GM18526 (cell line): ENCODE measurements around the gene DVL2.

Experiments
- POLR2A ChIP-seq: IDR thresholded peaks from 3 replicates; pipeline ENCODE4 v1.6.1; 2011; ENCODE audit not compliant: insufficient read length; ENCODE audit errors: extremely low read depth

DVL2 gene

GRCh38 chr17:7219229-7219811 is 15.0 kb downstream of the DVL2 start:
- no peak for TF ChIP-seq POLR2A

DNA sequence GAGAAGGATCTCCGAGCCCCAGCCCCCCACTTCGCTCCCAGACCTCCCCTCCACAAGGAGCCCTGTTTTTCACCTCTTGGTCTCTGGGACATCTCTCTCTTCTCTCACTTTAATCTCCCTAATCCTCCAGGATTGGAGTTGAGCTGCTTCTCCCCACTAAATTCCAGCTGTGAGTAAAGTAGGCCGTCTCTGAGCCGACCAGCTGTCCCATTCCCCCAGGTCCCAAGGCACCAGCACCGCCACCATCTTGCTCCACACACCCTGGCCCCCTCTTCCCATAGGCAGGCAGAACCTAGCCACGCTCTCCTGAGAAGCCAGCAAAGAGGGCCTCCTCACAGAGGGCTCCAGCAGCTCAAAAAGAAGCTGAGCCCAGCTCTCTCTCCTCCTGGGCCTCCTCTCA is 15.6 kb downstream of the DVL2 start:
- no peak for TF ChIP-seq POLR2A

DNA sequence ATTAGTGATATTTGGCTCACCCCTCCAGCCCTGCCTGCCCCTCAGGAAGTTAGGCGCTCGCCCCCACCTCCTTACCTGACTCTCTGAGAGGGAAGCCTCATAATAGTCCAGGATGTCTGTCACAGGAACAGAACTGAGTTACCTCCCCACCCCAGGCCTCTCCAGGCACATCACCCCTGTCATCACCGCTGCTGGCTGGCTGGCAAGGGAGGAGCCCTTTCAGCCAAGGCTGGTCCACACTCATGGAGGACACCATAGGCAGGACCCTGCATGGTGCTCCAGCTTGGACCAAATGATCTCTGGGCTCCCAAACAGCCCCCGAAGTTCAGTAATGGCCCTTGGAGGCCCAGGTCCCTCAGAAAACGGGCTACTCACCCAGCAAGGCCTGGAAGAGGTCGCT is 16.2 kb downstream of the DVL2 start:
- TF ChIP-seq POLR2A, result no peak

DNA sequence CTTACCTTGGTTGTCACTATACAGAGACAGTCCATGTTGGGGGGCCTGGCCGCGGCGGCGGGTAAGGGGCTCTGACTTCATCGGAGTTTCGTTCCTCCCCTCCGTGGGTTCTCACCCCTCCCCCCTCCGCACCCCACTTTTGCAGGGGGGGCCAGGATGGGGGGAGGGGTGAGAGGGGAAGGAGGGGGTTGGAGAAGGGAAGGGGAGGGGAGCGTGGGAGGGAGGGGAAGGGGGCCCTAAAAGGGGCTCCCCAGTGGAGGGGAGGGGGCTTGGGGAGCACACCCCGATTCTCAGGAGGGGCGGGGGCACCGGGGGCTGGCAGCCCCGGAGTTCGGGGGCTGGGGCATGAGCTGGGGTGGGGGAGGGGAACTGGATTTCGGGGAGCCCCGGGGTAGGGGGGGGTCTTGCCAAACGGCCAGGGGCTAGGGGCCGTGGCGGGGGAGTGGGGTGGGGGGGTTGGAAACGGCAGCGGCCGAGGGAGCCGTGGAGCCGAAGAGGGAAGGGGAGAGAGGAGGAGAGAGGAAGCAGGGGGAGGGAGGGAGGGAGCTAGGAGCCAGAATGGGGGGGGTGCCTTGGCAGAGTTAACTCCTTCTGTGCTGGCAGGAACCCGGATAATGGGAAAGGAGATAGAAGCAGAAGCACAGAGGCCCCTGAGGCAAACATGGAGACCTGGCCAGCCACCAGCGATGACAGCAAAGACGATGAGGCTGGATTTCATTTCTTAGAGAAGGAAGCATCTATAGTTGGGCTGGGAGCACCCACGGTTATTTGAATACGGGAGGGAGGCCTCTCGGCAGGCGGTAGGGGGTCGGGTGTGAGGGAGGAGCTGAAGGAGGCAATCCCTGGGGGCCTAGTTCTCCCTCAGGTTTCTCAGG is 17.0 kb downstream of the DVL2 start:
- no peak for TF ChIP-seq POLR2A

DNA sequence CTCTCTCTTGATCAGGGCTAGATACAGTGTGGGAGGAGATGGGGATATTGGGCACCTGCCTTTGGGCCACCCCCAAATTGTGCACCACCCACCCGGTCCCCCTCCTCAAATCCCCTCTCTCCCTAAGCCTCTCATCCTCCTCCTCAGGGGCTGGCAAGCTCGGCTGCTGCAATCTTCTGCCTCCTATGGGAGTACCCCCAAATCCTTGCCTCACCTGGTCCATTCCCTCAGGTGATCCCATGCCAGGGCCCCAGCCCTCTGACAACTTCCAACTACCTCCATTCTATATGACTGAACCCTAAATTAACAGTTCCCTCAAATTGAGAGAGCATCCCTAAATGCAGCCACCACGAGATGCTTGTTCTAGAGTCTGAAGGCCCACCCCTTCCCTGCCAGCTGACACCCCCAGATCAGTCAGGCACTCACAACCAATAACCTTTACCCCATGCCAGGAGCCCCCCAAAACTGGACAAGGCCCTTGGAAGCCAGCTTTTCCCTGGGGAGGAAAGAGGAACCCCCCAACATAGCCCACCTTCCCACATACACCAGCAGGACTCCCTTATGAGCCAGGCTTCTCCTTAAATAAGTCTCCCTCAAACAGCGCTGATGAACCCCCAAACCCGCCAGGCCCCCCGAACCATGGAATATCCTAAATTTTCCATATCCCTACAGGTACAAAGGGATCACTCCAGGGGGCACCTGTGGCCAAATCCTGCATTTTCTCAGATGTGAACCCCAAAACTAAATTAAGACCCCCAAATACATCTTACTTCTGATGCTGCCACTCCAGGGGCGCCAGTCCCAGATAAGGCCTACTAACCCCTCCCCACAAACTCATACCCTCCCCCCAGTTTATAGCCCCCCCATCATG is 17.8 kb downstream of the DVL2 start:
- no peak for TF ChIP-seq POLR2A

DNA sequence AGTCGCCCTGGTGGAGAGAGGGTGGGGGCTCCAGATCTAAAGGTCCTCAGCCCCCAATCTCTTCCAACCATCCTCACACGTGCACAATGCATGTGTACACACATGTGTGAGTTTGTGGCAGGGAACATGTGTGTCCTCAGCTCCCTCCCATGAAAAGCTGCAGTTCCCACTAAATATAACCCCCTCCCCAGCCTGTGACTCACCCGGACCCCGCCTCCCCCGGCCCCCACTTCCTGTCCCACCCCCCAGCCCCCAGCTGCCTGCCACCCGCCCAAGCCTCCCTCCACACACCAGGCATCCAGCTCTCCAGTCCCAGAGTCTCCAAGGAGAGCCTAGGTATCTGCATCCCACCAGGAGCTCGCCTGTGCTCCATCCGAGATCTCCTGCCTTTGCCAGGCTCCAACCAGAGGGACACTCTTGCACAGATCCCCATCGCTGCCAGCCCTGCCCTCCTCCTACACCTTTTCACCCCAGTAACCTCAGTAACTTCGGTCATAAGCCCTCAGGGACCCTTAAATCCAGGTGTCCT is 18.6 kb downstream of the DVL2 start:
- no peak for TF ChIP-seq POLR2A

DNA sequence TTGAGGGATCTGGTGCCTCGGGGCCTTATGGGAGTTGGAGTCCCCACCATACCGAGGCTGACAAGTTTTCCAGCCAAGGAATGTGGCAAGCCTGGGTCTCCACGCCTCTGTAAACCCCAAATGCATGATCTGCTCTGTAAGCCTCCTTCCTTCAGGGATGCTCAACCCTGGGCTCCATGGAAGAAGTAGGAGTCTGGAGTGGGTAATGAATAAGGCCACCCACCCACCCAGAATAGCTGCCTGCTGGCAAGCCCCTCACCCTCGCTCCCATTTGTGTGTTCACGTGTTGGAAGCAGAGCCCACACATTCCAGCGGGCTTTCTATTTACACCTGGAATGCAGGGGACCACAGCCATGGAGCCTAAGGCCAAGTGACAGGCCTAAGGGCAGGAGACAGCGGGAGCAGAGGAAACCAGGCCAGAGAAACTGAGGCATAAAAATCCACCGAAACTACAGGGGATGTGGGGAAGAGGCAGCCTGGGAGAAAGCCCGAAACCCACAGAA is 19.1 kb downstream of the DVL2 start:
- no peak for TF ChIP-seq POLR2A

DNA sequence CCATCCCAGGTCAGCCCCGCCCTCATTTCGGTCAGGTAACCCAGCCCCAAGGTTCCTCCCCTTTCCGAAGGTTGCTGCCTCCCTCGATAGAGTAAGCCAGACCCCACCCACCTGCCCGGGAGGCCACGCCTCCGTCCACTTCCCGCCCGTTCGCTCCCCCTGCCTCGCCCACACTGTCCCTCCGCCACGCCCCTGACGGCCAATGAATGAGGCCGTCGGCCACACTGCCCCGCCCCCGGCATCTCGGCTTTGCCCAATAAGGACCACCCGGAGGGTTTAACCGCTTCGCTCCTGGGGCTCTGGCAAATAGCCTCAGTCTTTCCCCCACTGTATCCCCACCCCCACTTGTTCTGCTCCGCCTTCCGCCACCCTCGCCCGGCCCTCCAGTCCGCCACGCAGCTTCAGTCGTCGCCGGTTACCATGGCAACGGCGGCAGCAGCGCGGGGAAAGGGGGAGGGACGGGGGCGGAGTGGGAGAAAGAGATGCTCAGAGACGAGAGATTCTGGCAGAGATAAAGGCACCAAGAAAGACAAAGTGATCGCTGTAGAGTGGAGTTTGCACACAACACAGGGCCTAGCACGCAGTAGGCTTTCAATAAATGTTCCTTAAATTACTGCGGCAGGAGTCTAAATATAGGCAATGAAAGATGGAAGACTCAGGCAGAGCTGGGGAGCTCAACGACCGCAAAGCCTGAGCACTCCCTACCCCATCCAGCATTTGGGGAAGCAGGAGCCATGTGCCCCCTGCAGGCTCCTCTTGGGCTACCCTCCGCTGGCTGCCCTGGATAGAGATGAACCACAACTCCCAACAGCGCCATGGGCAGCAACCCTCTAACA is 19.8 kb downstream of the DVL2 start:
- no peak for TF ChIP-seq POLR2A

DNA sequence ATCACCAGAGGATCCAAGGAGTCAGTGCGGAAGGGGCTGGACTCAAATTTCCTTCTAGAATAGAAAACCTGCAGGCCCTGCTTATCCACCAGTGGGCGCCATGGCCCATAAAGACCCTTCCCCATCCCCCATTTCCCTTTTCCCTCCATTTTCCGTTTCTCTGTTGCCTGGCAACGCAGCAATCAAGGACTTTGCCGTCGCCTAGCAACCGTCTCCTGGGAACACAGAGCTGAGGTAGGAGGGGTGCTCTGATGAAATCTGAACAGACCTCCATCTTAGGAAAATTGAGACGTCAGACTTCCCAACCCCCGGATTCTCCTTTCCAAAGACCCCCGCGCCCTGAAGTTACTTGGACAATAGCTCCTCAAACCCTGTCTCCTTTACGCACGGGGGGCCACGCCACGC is 20.4 kb downstream of the DVL2 start:
- TF ChIP-seq POLR2A, result no peak

GRCh38 chr17:7211491-7212273 is 22.6 kb downstream of the DVL2 start:
- TF ChIP-seq POLR2A, result no peak

DNA sequence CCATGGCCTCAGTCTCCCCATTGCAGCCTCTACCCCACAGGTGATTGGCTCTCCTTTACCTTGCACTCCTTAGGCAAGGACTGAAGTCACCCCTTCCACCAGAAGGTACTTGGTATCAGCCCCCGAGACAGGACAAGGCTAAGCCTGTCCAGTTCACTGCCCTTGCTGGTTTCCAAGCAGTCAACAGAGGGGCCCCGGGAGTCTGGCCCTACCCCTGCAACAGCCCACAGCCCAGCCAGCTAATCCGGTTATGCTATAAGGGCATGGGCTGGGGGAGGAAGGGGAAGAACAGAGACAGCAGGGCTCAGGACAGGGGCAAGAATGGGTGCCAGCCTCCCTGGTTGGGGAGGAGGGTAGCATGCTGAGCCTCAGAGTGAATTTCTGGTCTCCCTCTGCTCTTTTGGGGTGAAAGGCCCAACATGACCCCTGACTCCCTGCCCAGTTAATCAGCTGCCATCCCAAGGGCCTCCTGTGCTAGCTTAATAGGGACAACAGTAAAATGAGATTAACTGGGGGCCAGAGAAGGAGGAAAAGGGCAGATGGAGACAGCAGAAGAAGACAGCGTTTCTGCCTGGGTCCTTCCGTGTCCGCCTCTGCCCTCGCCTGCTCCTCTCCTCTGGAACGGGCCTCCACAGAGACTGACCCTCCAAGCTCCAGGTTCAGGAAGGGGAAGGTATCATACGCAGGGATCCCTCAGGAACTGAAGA is 25.4 kb downstream of the DVL2 start:
- no peak for TF ChIP-seq POLR2A

DNA sequence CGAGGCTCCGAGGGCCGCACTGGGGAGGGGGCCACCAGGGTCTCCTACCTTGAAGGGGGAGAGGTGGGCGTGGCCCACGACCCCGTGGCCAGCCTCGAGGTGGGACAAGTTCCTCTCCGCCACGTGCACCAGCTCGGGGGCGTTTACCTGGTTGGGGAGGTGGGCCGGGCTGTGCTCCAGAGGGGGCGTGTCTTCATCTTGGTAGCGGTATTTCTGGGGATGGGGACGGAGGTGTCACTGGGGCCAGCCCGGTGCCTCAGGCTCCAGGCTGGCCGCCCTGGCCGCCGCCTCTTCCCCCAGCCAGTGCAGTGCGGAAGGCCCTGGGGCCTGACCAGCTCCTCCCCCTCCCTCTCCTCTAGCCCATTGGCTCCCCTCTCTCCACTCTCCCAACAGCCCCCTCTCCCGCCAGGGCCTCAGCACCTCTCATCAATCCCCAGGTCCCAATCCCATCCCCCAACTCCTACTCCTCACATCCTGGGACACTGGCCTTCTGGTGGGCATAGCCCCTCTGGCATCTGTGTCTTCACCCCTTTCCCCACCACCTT is 26.2 kb downstream of the DVL2 start:
- no peak for TF ChIP-seq POLR2A
